Peyer's patch (tissue), 4 donors: ENCODE measurements around the gene NUP107. TPM values are rescaled to one million over a fixed set of nuclear protein-coding genes. Genes with fewer than 3 reads are reported as not detected.

ENCODE experiments used
- DNase-seq, 3 donors: peaks; one replicate each; pipeline ENCODE4 v3.0.0-alpha.2; 2017 to 2019
- H3K27ac ChIP-seq, 4 donors: fragments of 200-600 bp; sonication (generic); one replicate each; pipeline ENCODE4 v1.5.1; 2016 to 2019
- H3K27me3 ChIP-seq, 2 donors: fragments of 200-600 bp; sonication (generic); one replicate each; pipeline ENCODE4 v1.5.1; 2019
- H3K36me3 ChIP-seq, 3 donors: fragments of 200-600 bp; sonication (generic); one replicate each; pipeline ENCODE4 v1.5.1; 2016 to 2019
- H3K4me1 ChIP-seq, 4 donors: fragments of 200-600 bp; sonication (generic); one replicate each; pipeline ENCODE4 v1.5.1; 2016 to 2019
- H3K4me3 ChIP-seq, 4 donors: fragments of 200-600 bp; sonication (generic); 1 replicate in 3 of 4; 2 replicates in 1 of 4; pipeline ENCODE4 v1.5.1; 2016 to 2019; ENCODE audit warnings: mild to moderate bottlenecking in 1 of 4
- H3K9me3 ChIP-seq, 4 donors: fragments of 200-600 bp; sonication (generic); one replicate each; pipeline ENCODE4 v1.5.1; 2016 to 2019; ENCODE audit warnings: mild to moderate bottlenecking in 1 of 4
- CTCF ChIP-seq, 6 experiments: fragments of 450-650 bp in 4 of 6; fragments of 200-600 bp in 2 of 6; sonication (generic) in 1 of 6; IDR thresholded peaks; one replicate each; pipeline ENCODE4 v1.5.1; 2017 to 2019; ENCODE audit warnings: antibody characterized with exemption in 6 of 6, mild to moderate bottlenecking in 3 of 6, moderate library complexity in 1 of 6
- POLR2A ChIP-seq, 2 donors: fragments of 450-650 bp; IDR thresholded peaks; one replicate each; pipeline ENCODE4 v1.5.1; 2017; ENCODE audit warnings: antibody characterized with exemption in 2 of 2, mild to moderate bottlenecking in 2 of 2, moderate library complexity in 2 of 2
- total RNA-seq, 4 donors: library from RNA; depleted of rRNA; stranded (reverse); fragments of >200 nt; gene quantifications; one replicate each; pipeline ENCODE4 v1.1.0, GENCODE V29; 2016

NUP107 gene
- total RNA-seq, 4 donors from 2014 or later: 24.3 to 58.6 (median 36.1) TPM

- no peaks in the 10 kb centered on the region for H3K9me3 ChIP-seq
- no peak overlapping the region for H3K27ac ChIP-seq
- TF ChIP-seq CTCF (IDR thresholded peaks at IDR 0.05) (no peak), POLR2A (IDR thresholded peaks at IDR 0.05) (no peak)
- no peaks in the 10 kb centered on the region for H3K36me3 ChIP-seq
- H3K4me1 ChIP-seq: no peaks in the 10 kb centered on the region
- H3K27me3 ChIP-seq: no peaks in the 10 kb centered on the region
- no peak overlapping the region for H3K4me3 ChIP-seq
- no peak for DNase-seq
Observed at GRCh38 chr12:68775121-68775630, 88.4 kb downstream of the NUP107 start.

- no peak for DNase-seq
- Histone ChIP-seq H3K36me3 (no peaks in the 10 kb centered on the region), H3K27ac (no peak overlapping the region), H3K27me3 (no peaks in the 10 kb centered on the region), H3K4me1 (no peaks in the 10 kb centered on the region), H3K4me3 (no peak overlapping the region), H3K9me3 (no peaks in the 10 kb centered on the region)
- TF ChIP-seq CTCF (IDR thresholded peaks at IDR 0.05): no peak
- TF ChIP-seq POLR2A (IDR thresholded peaks at IDR 0.05): no peak
Observed at GRCh38 chr12:68776976-68777610, 90.3 kb downstream of the NUP107 start.

- TF ChIP-seq POLR2A (IDR thresholded peaks at IDR 0.05): no peak
- Histone ChIP-seq H3K4me1 (no peaks in the 10 kb centered on the region), H3K27ac (no peak overlapping the region), H3K9me3 (no peaks in the 10 kb centered on the region), H3K27me3 (no peaks in the 10 kb centered on the region), H3K36me3 (no peaks in the 10 kb centered on the region), H3K4me3 (no peak overlapping the region)
- no peak for DNase-seq
Observed at GRCh38 chr12:68779280-68779679, 92.5 kb downstream of the NUP107 start.

- no peaks in the 10 kb centered on the region for H3K36me3 ChIP-seq
- no peak for TF ChIP-seq POLR2A (IDR thresholded peaks at IDR 0.05)
- TF ChIP-seq CTCF (IDR thresholded peaks at IDR 0.05): no peak
- H3K27ac ChIP-seq: no peak overlapping the region
- H3K9me3 ChIP-seq: no peaks in the 10 kb centered on the region
- H3K4me3 ChIP-seq: no peak overlapping the region
- H3K4me1 ChIP-seq: no peaks in the 10 kb centered on the region
- no peak for DNase-seq
- no peaks in the 10 kb centered on the region for H3K27me3 ChIP-seq
Observed at GRCh38 chr12:68780731-68781130, 94.0 kb downstream of the NUP107 start.

GRCh38 chr12:68781728-68782127, 95.0 kb downstream of the NUP107 start:
- Histone ChIP-seq H3K4me3 (no peak overlapping the region), H3K36me3 (no peaks in the 10 kb centered on the region), H3K9me3 (no peaks in the 10 kb centered on the region), H3K27ac (no peak overlapping the region), H3K4me1 (no peaks in the 10 kb centered on the region), H3K27me3 (no peaks in the 10 kb centered on the region)
- no peak for DNase-seq
- no peak for TF ChIP-seq CTCF (IDR thresholded peaks at IDR 0.05)

GRCh38 chr12:68784015-68784414, 97.2 kb downstream of the NUP107 start:
- no peak for TF ChIP-seq CTCF (IDR thresholded peaks at IDR 0.05)
- TF ChIP-seq POLR2A (IDR thresholded peaks at IDR 0.05): no peak

More at GRCh38 chr12:68784015-68784414, 97.2 kb downstream of the NUP107 start:
- no peak overlapping the region for H3K4me3 ChIP-seq
- H3K36me3 ChIP-seq: no peaks in the 10 kb centered on the region
- H3K27me3 ChIP-seq: no peaks in the 10 kb centered on the region
- peak overlapping the region in 1 of 4 donors; percentile 9 for H3K27ac ChIP-seq
- no peaks in the 10 kb centered on the region for H3K9me3 ChIP-seq
- DNase-seq: no peak
- peaks cover 0 to 12% (median 0%) of the 10 kb centered on the region in 4 donors for H3K4me1 ChIP-seq
